Heart left ventricle (tissue), 16 donors: ENCODE data around the gene PRKCB. TPM values are rescaled to one million over a fixed set of nuclear protein-coding genes. Genes with fewer than 3 reads are reported as not detected.
A peak's percentile ranks its signal among the peaks of the same experiment; 100 is the strongest.

Experiments
- ATAC-seq, 4 donors: fragments of 200-7000 bp; cut with Tn5 transposase; one replicate each; pipeline ENCODE4 v1.9.1; 2020 to 2022; ENCODE audit warnings: moderate library complexity in 4 of 4, mild to moderate bottlenecking in 3 of 4, moderate number of reproducible peaks in 1 of 4
- DNase-seq, 5 donors: peaks; one replicate each; pipeline ENCODE4 v3.0.0-alpha.2; 2020
- H3K27ac ChIP-seq, 12 donors: fragments of 200-600 bp; sonication (generic) in 4 of 12; one replicate each; pipeline versions ENCODE4 v1.5.0 to v1.8.0; 2016 to 2022; ENCODE audit warnings: mild to moderate bottlenecking in 2 of 12
- H3K27me3 ChIP-seq, 9 donors: fragments of 200-600 bp; sonication (generic) in 2 of 9; one replicate each; pipeline versions ENCODE4 v1.5.1 to v1.8.0; 2016 to 2022; ENCODE audit warnings: mild to moderate bottlenecking in 3 of 9
- H3K36me3 ChIP-seq, 9 donors: fragments of 200-600 bp; sonication (generic) in 2 of 9; one replicate each; pipeline versions ENCODE4 v1.5.0 to v1.8.0; 2018 to 2022; ENCODE audit warnings: mild to moderate bottlenecking in 2 of 9
- H3K4me1 ChIP-seq, 12 donors: fragments of 200-600 bp; sonication (generic) in 4 of 12; one replicate each; pipeline versions ENCODE4 v1.5.0 to v1.8.0; 2016 to 2022; ENCODE audit warnings: mild to moderate bottlenecking in 3 of 12
- H3K4me3 ChIP-seq, 12 donors: fragments of 200-600 bp; sonication (generic) in 4 of 12; one replicate each; pipeline versions ENCODE4 v1.5.0 to v1.8.0; 2017 to 2022; ENCODE audit warnings: mild to moderate bottlenecking in 9 of 12, moderate library complexity in 4 of 12
- H3K9me3 ChIP-seq, 12 donors: fragments of 200-600 bp; sonication (generic) in 4 of 12; one replicate each; pipeline versions ENCODE4 v1.5.0 to v1.8.0; 2016 to 2022; ENCODE audit warnings: mild to moderate bottlenecking in 1 of 12
- POLR2A ChIP-seq, 2 donors: fragments of 450-650 bp; IDR thresholded peaks; one replicate each; pipeline ENCODE4 v1.6.1; 2017; ENCODE audit warnings: antibody characterized with exemption in 2 of 2, mild to moderate bottlenecking in 2 of 2, moderate library complexity in 2 of 2
- WGBS, 4 donors: extraction: QIAGEN DNeasy Blood & Tissue Kit in 2 of 4; methylation state at CpG; one replicate each; pipeline versions ENCODE4 v1.1.5 to v1.1.7; 2013 to 2018; 5-methylcytosine and 5-hydroxymethylcytosine counted together
- intact Hi-C, 10 donors: fragments of 100-400 bp; cut with DNase I; formaldehyde crosslinking; loops; one replicate each; pipeline versions ENCODE4 v1.11.1 to v1.14.2; 2022
- polyA plus RNA-seq, 2 donors: library from polyadenylated mRNA; stranded (reverse); fragments of 200-250 nt; gene quantifications; one replicate each; pipeline ENCODE4 v1.2.3, GENCODE V29; 2013
- total RNA-seq, 9 donors: library from RNA; depleted of rRNA in 2 of 9; stranded (reverse); fragments of >200 nt in 2 of 9; fragmentation: NEBNext Ultra II Directional in 3 of 9; extraction: Animal tissue kit (Norgen Biotek cat#: 25700) in 3 of 9; gene quantifications; one replicate each; pipeline versions ENCODE4 v1.1.0 to v1.2.4, GENCODE V29; 2016 to 2023
- TF ChIP-seq, protein P1 (sequence below), 12 donors: fragments of 200-600 bp; sonication (generic) in 4 of 12; IDR thresholded peaks; one replicate each; pipeline versions ENCODE4 v1.5.0 to v1.8.0; 2018 to 2022; ENCODE audit warnings: antibody characterized with exemption in 12 of 12, mild to moderate bottlenecking in 5 of 12
- donor health status: ischemic (EF 13 %, LVEDD 7.1; RV severe dilation, severe dysfunction).
- donor health status: healthy with polysubstance abuse.
- donor health status: DM: no; HTN: yes; CAD: no.
- donor health status: DM: no; HTN: no; CAD: no.
- donor health status: ischemic (EF 25% LVEDD 6.9; RV normal size, moderate dysfunction).
- donor health status: ischemic (EF 25% LVEDD 5.7; RV mildly dilated, moderate dysfunction).
- donor health status: healthy.
- donor health status: DM: yes; HTN: yes; CAD: no.
- donor health status: ischemic (EF 35%, LVEDD 5.7; RV mildly dilated, moderate dysfunction).
- donor health status: nonischemic (EF 11% LVEDD 7.7; RV severe dilation, severe dysfunction).
- donor health status: DM: yes; HTN: yes; CAD: no.
- donor health status: PGD.
- donor health status: ischemic (EF 29% LVEDD 5.4; RV normal size, mild dysfunction).
- donor health status: nonischemic (EF 23%, LVEDD 6.1; RV moderate dilation, normal function).

The PRKCB gene
- total and polyA plus RNA-seq, 11 donors: 0.30 to 18.4 (median 1.7) TPM

DNA sequence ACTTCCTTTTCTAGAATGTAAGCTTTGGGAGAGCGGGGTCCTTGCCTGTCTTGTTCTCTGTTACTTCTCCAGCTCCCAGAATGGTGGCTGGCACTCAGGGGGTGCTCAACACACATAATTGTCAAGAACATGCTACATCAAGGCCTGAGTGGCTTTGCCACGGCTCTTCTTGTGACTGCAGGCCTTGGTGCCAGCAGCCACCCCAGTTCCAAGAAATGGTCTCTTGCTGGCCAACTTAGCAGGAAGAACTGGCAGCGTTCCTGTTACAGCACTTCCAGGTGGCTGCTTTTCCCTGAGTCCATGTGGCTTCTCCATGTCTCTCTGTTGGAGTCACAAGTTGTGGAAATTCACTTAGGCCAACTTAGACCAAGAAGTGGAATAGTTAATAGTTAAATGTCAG is 36.1 kb downstream of the PRKCB start:
- DNase-seq (no peak), ATAC-seq (no peak)
- TF ChIP-seq, protein P1, sequence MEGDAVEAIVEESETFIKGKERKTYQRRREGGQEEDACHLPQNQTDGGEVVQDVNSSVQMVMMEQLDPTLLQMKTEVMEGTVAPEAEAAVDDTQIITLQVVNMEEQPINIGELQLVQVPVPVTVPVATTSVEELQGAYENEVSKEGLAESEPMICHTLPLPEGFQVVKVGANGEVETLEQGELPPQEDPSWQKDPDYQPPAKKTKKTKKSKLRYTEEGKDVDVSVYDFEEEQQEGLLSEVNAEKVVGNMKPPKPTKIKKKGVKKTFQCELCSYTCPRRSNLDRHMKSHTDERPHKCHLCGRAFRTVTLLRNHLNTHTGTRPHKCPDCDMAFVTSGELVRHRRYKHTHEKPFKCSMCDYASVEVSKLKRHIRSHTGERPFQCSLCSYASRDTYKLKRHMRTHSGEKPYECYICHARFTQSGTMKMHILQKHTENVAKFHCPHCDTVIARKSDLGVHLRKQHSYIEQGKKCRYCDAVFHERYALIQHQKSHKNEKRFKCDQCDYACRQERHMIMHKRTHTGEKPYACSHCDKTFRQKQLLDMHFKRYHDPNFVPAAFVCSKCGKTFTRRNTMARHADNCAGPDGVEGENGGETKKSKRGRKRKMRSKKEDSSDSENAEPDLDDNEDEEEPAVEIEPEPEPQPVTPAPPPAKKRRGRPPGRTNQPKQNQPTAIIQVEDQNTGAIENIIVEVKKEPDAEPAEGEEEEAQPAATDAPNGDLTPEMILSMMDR (IDR thresholded peaks at IDR 0.05): no peak
- TF ChIP-seq POLR2A (IDR thresholded peaks at IDR 0.05): no peak
- Histone ChIP-seq H3K27ac (peak overlapping the region in 1 of 12 donors; percentile 5), H3K36me3 (no peaks in the 10 kb centered on the region), H3K9me3 (no peaks in the 10 kb centered on the region), H3K4me1 (peaks cover 0 to 58% (median 0%) of the 10 kb centered on the region in 12 donors), H3K4me3 (no peak overlapping the region), H3K27me3 (peaks cover 0 to 26% (median 0%) of the 10 kb centered on the region in 9 donors)
- intact Hi-C loops: no loop called here
- 59 to 75% (median 72%) methylated on average over 3 of the region's 3 CpGs for WGBS, 4 donors

DNA sequence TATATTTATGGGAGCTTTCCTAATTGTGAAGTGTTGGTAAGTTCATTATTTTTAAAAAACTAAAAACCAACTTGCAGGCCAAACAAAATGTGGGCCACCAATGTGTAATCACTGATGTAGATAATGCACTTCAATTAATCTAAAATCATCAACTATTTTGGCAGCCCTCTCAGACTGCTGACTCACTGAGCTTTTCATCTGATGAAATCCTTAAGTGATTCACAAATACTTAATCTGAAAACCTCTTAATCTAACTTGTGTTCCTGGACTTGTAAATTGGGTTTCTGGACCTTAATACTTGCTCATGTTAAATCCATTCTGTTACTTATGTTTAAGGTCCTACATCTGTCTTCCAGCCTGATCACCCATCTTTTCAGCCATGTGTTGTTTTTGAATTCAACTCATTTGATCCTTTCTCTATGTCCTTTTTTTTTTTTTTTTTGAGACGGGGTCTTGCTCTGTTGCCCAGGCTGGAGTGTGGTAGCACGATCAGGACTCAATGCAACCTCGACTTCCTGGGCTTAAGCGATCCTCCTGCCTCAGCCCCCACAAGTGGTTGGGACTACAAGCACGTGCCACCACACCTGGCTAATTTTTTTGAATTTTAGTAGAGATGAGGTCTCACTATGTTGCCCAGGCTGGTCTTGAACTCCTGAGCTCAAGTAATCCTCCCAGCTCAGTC is 39.0 kb downstream of the PRKCB start:
- H3K36me3 ChIP-seq: no peaks in the 10 kb centered on the region
- H3K4me1 ChIP-seq: peaks cover 0 to 48% (median 0%) of the 10 kb centered on the region in 12 donors
- ATAC-seq (peak in 1 of 4 donors; percentile 39), DNase-seq (no peak)
- H3K27ac ChIP-seq: no peak overlapping the region
- intact Hi-C loops: no loop called here
- no peak overlapping the region for H3K4me3 ChIP-seq
- TF ChIP-seq POLR2A (IDR thresholded peaks at IDR 0.05): no peak
- H3K9me3 ChIP-seq: no peaks in the 10 kb centered on the region
- WGBS, 4 donors: 70 to 87% (median 74%) methylated on average over 5 of the region's 5 CpGs
- H3K27me3 ChIP-seq: peaks cover 0 to 13% (median 0%) of the 10 kb centered on the region in 9 donors

DNA sequence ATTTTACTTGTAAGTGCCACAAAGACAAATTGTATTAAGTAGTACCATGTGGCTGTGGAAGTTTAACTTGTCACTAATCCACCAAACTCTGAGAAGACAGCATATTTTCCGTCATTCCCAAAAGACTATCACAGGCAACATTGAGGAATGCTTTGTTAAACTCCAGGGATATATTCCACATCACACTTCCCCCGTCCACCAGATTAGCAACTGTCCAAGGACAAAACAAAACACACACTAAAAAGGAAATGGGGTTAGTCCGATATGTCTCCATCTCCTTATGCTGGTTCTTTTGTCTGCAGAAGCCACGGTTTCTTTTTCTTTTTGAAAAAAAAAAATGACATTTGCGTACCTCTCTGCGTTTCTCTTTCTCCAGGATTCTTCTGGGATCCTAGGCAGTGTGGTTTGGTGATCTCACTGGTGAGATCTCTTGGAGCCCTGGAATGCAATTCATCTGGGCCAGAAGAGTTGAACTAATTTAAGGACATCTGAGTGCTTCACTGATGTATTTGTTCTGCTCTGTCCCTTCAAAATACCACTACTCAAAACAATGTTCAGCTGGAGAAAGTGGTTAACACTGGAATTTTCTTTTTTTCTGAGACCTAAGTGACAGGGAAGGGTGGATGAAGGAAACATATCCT is 40.6 kb downstream of the PRKCB start:
- ATAC-seq: peak in 1 of 4 donors; percentile 41
- no peaks in the 10 kb centered on the region for H3K36me3 ChIP-seq
- H3K4me3 ChIP-seq: no peak overlapping the region
- H3K27me3 ChIP-seq: peaks cover 0 to 4% (median 0%) of the 10 kb centered on the region in 9 donors
- peaks cover 0 to 61% (median 0%) of the 10 kb centered on the region in 12 donors for H3K4me1 ChIP-seq
- intact Hi-C loops: no loop called here
- no peaks in the 10 kb centered on the region for H3K9me3 ChIP-seq
- 35 to 50% (median 38%) methylated on average over 6 of the region's 6 CpGs for WGBS, 4 donors
- peak overlapping the region in 1 of 12 donors; percentile 25 for H3K27ac ChIP-seq
- TF ChIP-seq POLR2A (IDR thresholded peaks at IDR 0.05): no peak
- TF ChIP-seq, protein P1 (IDR thresholded peaks at IDR 0.05): no peak
- DNase-seq: no peak

DNA sequence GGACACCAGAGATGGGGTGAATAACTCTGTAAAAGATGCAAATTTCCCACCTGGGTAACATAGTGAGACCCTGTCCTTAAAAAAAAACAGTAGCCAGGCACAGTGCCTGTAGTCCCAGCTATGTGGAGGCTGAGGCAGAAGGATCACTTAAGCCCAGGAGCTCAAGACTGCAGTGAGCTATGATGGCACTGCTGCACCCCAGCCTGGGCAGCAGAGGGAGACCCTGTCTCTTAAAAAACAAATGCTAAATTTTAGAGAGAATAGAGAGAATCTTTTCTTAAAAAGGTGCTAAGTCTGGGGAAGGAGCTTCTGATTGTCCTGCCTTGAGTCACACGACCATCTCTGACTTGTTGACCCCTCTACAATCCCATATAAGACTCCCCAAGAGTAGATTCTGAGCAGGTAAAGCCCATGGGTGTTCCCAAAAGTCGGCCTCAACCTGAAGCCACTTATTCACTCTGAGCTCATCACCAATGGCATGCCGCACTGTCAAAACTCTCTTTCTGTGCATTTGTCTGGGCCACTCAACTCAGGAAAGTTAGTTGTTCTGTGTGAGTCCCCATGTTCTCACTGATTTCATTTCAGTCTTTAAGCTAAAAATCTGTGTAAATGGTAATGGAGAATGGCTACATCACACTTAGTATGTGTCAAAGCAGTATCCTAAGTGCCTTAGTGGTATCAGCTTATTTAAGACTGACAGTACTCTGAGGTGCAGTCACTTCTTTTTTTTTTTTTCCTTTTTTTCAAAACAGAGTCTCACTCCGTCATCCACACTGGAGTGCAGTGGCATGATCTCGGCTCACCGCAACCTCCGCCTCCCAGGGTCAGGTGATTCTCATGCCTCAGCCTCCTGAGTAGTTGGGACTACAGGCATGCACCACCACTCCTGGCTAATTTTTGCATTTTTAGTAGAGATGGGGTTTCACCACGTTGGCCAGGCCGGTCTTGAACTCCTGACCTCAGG is 41.6 kb downstream of the PRKCB start:
- no peak for ATAC-seq
- Histone ChIP-seq H3K27me3 (peaks cover 0 to 4% (median 0%) of the 10 kb centered on the region in 9 donors), H3K9me3 (no peaks in the 10 kb centered on the region), H3K4me3 (no peak overlapping the region), H3K36me3 (no peaks in the 10 kb centered on the region), H3K27ac (peak overlapping the region in 1 of 12 donors; percentile 25), H3K4me1 (peaks cover 0 to 64% (median 0%) of the 10 kb centered on the region in 12 donors)
- TF ChIP-seq, protein P1 (IDR thresholded peaks at IDR 0.05): no peak
- no peak for TF ChIP-seq POLR2A (IDR thresholded peaks at IDR 0.05)
- 87 to 91% (median 88%) methylated on average over 9 of the region's 9 CpGs for WGBS, 4 donors
- DNase-seq: no peak
- intact Hi-C loops: no loop called here
